ENCODE data around the gene ANKS1B. TPM values are rescaled to one million over a fixed set of nuclear protein-coding genes. Genes with fewer than 3 reads are reported as not detected.

ANKS1B gene
- total RNA-seq, 1 experiment from 2014 or later = 0.54 TPM

DNA sequence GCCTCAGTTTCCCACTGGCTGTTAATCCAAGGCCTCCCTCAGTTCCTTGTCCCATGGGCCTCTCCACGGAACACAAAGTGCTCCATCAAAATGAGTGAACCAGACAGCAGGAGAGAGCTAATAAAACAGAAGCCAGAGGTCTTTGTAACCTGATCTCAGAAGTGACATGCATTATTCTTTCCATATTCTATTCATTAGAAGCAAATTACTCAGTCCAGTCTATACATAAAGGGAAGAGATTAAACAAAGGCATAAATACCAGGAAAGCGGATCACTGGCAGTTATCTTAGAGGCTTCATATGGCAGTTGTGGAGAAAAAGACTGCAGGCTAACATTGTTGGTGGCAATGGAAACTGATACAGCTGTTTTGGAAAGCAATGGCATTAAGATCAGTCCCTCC, 507.8 kb downstream of the ANKS1B start (continued):
- TF ChIP-seq, protein P1, sequence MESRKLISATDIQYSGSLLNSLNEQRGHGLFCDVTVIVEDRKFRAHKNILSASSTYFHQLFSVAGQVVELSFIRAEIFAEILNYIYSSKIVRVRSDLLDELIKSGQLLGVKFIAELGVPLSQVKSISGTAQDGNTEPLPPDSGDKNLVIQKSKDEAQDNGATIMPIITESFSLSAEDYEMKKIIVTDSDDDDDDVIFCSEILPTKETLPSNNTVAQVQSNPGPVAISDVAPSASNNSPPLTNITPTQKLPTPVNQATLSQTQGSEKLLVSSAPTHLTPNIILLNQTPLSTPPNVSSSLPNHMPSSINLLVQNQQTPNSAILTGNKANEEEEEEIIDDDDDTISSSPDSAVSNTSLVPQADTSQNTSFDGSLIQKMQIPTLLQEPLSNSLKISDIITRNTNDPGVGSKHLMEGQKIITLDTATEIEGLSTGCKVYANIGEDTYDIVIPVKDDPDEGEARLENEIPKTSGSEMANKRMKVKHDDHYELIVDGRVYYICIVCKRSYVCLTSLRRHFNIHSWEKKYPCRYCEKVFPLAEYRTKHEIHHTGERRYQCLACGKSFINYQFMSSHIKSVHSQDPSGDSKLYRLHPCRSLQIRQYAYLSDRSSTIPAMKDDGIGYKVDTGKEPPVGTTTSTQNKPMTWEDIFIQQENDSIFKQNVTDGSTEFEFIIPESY (IDR thresholded peaks at IDR 0.05; ENCODE audit: extremely low read depth, insufficient replicate concordance, low read length) = no peak
- no peak for TF ChIP-seq YY1 (IDR thresholded peaks at IDR 0.05; ENCODE audit: extremely low read depth, insufficient replicate concordance, low read depth, low read length)
- TF ChIP-seq SIN3A (IDR thresholded peaks at IDR 0.05; ENCODE audit: low read depth) = no peak
- TF ChIP-seq CTCF (IDR thresholded peaks at IDR 0.05 in 2 of 3, conservative IDR thresholded peaks at IDR 0.05 in 1 of 3; ENCODE audit: borderline replicate concordance in 1 of 3, insufficient read depth in 1 of 3, low read depth in 2 of 3, low read length in 2 of 3) = no peak
- TF ChIP-seq EGR1 (IDR thresholded peaks at IDR 0.05; ENCODE audit: low read depth) = no peak
- TF ChIP-seq SRF (IDR thresholded peaks at IDR 0.05; ENCODE audit: low read depth) = no peak
- TF ChIP-seq, protein P2, sequence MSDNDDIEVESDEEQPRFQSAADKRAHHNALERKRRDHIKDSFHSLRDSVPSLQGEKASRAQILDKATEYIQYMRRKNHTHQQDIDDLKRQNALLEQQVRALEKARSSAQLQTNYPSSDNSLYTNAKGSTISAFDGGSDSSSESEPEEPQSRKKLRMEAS (IDR thresholded peaks at IDR 0.05) = no peak
- no peak for TF ChIP-seq RAD21 (IDR thresholded peaks at IDR 0.05; ENCODE audit: low read depth)

- peak; percentile 35 for DNase-seq (ENCODE audit: low read depth, low spot score)
- Histone ChIP-seq H3K4me3 (replicated peaks in 1 of 2; ENCODE audit: low read depth in 1 of 2, low read length in 2 of 2) (no peak overlapping the region), H2AFZ (ENCODE audit: low read depth, low read length, poor library complexity, severe bottlenecking) (no peak overlapping the region), H3K79me2 (ENCODE audit: insufficient read depth, low read length) (no peaks in the 10 kb centered on the region), H3K4me2 (ENCODE audit: low read length) (no peak overlapping the region; the same call in 1 of the 2 replicates), H3K36me3 (ENCODE audit: control insufficient read depth in 1 of 2, insufficient read depth in 2 of 2, low read length in 2 of 2) (no peaks in the 10 kb centered on the region), H3K9me2 (ENCODE audit: insufficient read depth) (no peaks in the 10 kb centered on the region), H3K9ac (ENCODE audit: low read length) (no peak overlapping the region), H3K27me3 (ENCODE audit: insufficient read depth, low read length) (peaks cover 5% of the 10 kb centered on the region; the same call in 1 of the 2 replicates), H3K9me3 (ENCODE audit: control insufficient read depth in 1 of 2, insufficient read depth in 1 of 2, low read depth in 1 of 2, low read length in 2 of 2) (no peaks in the 10 kb centered on the region), H3K27ac (ENCODE audit: low read depth, low read length) (no peak overlapping the region), H3K4me1 (ENCODE audit: control insufficient read depth in 1 of 2, insufficient read depth in 2 of 2, low read length in 2 of 2) (peaks cover 0 to 10% of the 10 kb centered on the region in 2 experiments; a peak in 1 of 4 replicates), H4K20me1 (ENCODE audit: insufficient read depth) (no peaks in the 10 kb centered on the region)
- POLR2A ChIA-PET = no interaction called here
- intact Hi-C loops (cut with micrococcal nuclease) = loop anchor here (2.0 kb wide), 1 partner anchor 15 kb away; no protein-coding TSS in a partner anchor
- no TSS peak for BruUV-seq (replicated peaks)
- ATAC-seq = peak; percentile 82
- CTCF ChIA-PET = no interaction called here
- RAD21 ChIA-PET (ENCODE audit: low non-redundant PET in 1 of 2, low total read pairs in 2 of 2, uncharacterized antibody in 2 of 2, unreplicated experiment in 2 of 2) = no interaction called here
- no peak for TF ChIP-seq SIN3A (IDR thresholded peaks at IDR 0.05; ENCODE audit: low read depth)
- TF ChIP-seq, protein P3, sequence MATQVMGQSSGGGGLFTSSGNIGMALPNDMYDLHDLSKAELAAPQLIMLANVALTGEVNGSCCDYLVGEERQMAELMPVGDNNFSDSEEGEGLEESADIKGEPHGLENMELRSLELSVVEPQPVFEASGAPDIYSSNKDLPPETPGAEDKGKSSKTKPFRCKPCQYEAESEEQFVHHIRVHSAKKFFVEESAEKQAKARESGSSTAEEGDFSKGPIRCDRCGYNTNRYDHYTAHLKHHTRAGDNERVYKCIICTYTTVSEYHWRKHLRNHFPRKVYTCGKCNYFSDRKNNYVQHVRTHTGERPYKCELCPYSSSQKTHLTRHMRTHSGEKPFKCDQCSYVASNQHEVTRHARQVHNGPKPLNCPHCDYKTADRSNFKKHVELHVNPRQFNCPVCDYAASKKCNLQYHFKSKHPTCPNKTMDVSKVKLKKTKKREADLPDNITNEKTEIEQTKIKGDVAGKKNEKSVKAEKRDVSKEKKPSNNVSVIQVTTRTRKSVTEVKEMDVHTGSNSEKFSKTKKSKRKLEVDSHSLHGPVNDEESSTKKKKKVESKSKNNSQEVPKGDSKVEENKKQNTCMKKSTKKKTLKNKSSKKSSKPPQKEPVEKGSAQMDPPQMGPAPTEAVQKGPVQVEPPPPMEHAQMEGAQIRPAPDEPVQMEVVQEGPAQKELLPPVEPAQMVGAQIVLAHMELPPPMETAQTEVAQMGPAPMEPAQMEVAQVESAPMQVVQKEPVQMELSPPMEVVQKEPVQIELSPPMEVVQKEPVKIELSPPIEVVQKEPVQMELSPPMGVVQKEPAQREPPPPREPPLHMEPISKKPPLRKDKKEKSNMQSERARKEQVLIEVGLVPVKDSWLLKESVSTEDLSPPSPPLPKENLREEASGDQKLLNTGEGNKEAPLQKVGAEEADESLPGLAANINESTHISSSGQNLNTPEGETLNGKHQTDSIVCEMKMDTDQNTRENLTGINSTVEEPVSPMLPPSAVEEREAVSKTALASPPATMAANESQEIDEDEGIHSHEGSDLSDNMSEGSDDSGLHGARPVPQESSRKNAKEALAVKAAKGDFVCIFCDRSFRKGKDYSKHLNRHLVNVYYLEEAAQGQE (IDR thresholded peaks at IDR 0.05; ENCODE audit: low read depth) = no peak
- TF ChIP-seq EZH2 (IDR thresholded peaks at IDR 0.05) = no peak
- no peak for TF ChIP-seq TCF7L2 (IDR thresholded peaks at IDR 0.05; ENCODE audit: borderline replicate concordance, extremely low read depth, insufficient read depth, insufficient read length)
- TF ChIP-seq CTCF (IDR thresholded peaks at IDR 0.05 in 2 of 3, conservative IDR thresholded peaks at IDR 0.05 in 1 of 3; ENCODE audit: borderline replicate concordance in 1 of 3, insufficient read depth in 1 of 3, low read depth in 2 of 3, low read length in 2 of 3) = no peak
- TF ChIP-seq YY1 (IDR thresholded peaks at IDR 0.05; ENCODE audit: extremely low read depth, insufficient replicate concordance, low read depth, low read length) = no peak
- no peak for TF ChIP-seq SRF (IDR thresholded peaks at IDR 0.05; ENCODE audit: low read depth)
Measured at GRCh38 chr12:99455350-99456035, 529.2 kb downstream of the ANKS1B start.

All from HCT116 (cell line).